K562 (cell line): ENCODE results near the gene TRIM4. TPM values are rescaled to one million over a fixed set of nuclear protein-coding genes. Genes with fewer than 3 reads are reported as not detected.
A peak's percentile ranks its signal among the peaks of the same experiment; 100 is the strongest.

Source experiments
- ATAC-seq: fragments of 200-7000 bp; cut with Tn5 transposase; 3 replicates; pipeline ENCODE4 v1.9.1; 2020; ENCODE audit warnings: moderate library complexity
- BruUV-seq: library from RNA; stranded (reverse); fragments of 400-500 nt; replicated peaks from 2 replicates; lab custom pipeline; 2021; lab: Mats Ljungman, UMichigan
- CTCF ChIA-PET: fragments of 300-600 bp; formaldehyde crosslinking; extraction: SDS; loops from one replicate; lab custom pipeline; 2021; ENCODE audit warnings: low intra/inter-chr PET ratio; lab: Yijun Ruan, JAX
- POLR2A ChIA-PET: fragments of 300-600, 350-650 bp; sonication (Branson Sonifier 250); formaldehyde crosslinking; extraction: SDS; loops from one replicate; lab custom pipeline; 2021; ENCODE audit warnings: antibody characterized with exemption, inconsistent platforms; lab: Yijun Ruan, JAX
- DNase-seq, 4 experiments: peaks; one replicate each; pipeline versions ENCODE4 v3.0.0 to v3.0.0-alpha.2; 2011 to 2018; ENCODE audit warnings: low spot score in 3 of 4, mixed read lengths in 3 of 4; ENCODE audit errors: extremely low read depth in 1 of 4
- FAIRE-seq: peaks from 2 replicates; lab custom pipeline; 2011; peaks lifted over from hg19 to GRCh38; lab: Jason Lieb, UNC
- H2AFZ ChIP-seq: 2 replicates; pipeline ENCODE4 v1.6.0; 2011; ENCODE audit warnings: low read depth, low read length, control low read depth, inconsistent platforms
- H3K27ac ChIP-seq: fragments of 200-600 bp; 3 replicates; pipeline ENCODE4 v1.8.0; 2011; ENCODE audit warnings: low read depth, mild to moderate bottlenecking, control low read depth, inconsistent platforms, low read length, moderate library complexity, mixed read lengths; ENCODE audit errors: extremely low read depth
- H3K27me3 ChIP-seq, 2 experiments: fragments of 300-600 bp in 1 of 2; 2 replicates in 1 of 2; 3 replicates in 1 of 2; pipeline versions ENCODE4 v1.6.0 to v1.8.0; 2011; ENCODE audit warnings: inconsistent platforms in 2 of 2, low read length in 2 of 2, mild to moderate bottlenecking in 1 of 2, mixed read lengths in 1 of 2, moderate library complexity in 1 of 2; ENCODE audit not compliant: control insufficient read depth in 2 of 2, insufficient read depth in 2 of 2
- H3K36me3 ChIP-seq: fragments of 300-600 bp; 3 replicates; pipeline ENCODE4 v1.8.0; 2011; ENCODE audit warnings: mild to moderate bottlenecking, low read length, inconsistent platforms; ENCODE audit not compliant: control insufficient read depth, insufficient read depth
- H3K4me1 ChIP-seq, 2 experiments: fragments of 200-600 bp in 1 of 2; replicated peaks in 1 of 2; 2 replicates in 1 of 2; 3 replicates in 1 of 2; pipeline versions ENCODE4 v1.5.1 to v1.8.0; 2011; ENCODE audit warnings: inconsistent platforms in 2 of 2, low read length in 2 of 2, mild to moderate bottlenecking in 1 of 2, mixed read lengths in 1 of 2, moderate library complexity in 1 of 2; ENCODE audit not compliant: control insufficient read depth in 2 of 2, insufficient read depth in 2 of 2
- H3K4me2 ChIP-seq: 2 replicates; pipeline ENCODE4 v1.6.1; 2011; ENCODE audit warnings: low read length, control low read depth, inconsistent platforms, mixed read lengths; ENCODE audit not compliant: insufficient read depth
- H3K4me3 ChIP-seq: fragments of 200-600 bp; sonication (generic), shearing (Covaris generic); 2 replicates; pipeline ENCODE4 v1.5.1; 2016; ENCODE audit warnings: control low read depth, inconsistent platforms
- H3K79me2 ChIP-seq: fragments of 200-600 bp; 3 replicates; pipeline ENCODE4 v1.8.0; 2011; ENCODE audit warnings: low read length, inconsistent platforms; ENCODE audit not compliant: control insufficient read depth, insufficient read depth
- H3K9ac ChIP-seq, 2 experiments: 2 replicates each; pipeline versions ENCODE4 v1.6.0 to v1.6.1; 2011; ENCODE audit warnings: low read depth in 2 of 2, low read length in 2 of 2, control low read depth in 1 of 2, inconsistent platforms in 1 of 2, mild to moderate bottlenecking in 1 of 2, mixed read lengths in 1 of 2; ENCODE audit not compliant: insufficient read depth in 1 of 2
- H3K9me1 ChIP-seq: one replicate; pipeline ENCODE4 v1.6.0; 2011; ENCODE audit warnings: inconsistent platforms, mild to moderate bottlenecking, low read length, moderate library complexity; ENCODE audit not compliant: control insufficient read depth, insufficient read depth
- H3K9me3 ChIP-seq: replicated peaks from 2 replicates; pipeline ENCODE4 v1.5.1; 2011; ENCODE audit warnings: low read depth, low read length, inconsistent platforms; ENCODE audit not compliant: control insufficient read depth, insufficient read depth
- H4K20me1 ChIP-seq: replicated peaks from 2 replicates; pipeline ENCODE4 v1.6.1; 2011; ENCODE audit warnings: low read length, inconsistent platforms, mixed read lengths; ENCODE audit not compliant: control insufficient read depth, insufficient read depth
- BRD9 ChIP-seq: fragments of 450-650 bp; IDR thresholded peaks from 2 replicates; pipeline ENCODE4 v1.6.1; 2018; ENCODE audit warnings: low read depth; ENCODE audit not compliant: partially characterized antibody
- CEBPB ChIP-seq: fragments of 450-650 bp; IDR thresholded peaks from 2 replicates; pipeline ENCODE4 v1.6.1; 2016; ENCODE audit warnings: missing genetic modification characterization, missing compliant biosample characterization
- CEBPG ChIP-seq, 3 experiments: fragments of 200-800 bp in 1 of 3; sonication (Bioruptor generic) in 1 of 3; sonication (generic) in 1 of 3; formaldehyde crosslinking in 1 of 3; IDR thresholded peaks in 2 of 3; conservative IDR thresholded peaks in 1 of 3; 2 replicates each; pipeline versions ENCODE4 v1.6.1 to v1.8.0; 2016 to 2022; ENCODE audit warnings: missing compliant biosample characterization in 2 of 3, missing genetic modification characterization in 2 of 3, mild to moderate bottlenecking in 1 of 3, missing genetic modification reagents in 1 of 3
- ZNF23 ChIP-seq: fragments of 250-450 bp; sonication (Bioruptor Pico); IDR thresholded peaks from 2 replicates; pipeline ENCODE4 v1.4.0; 2020; ENCODE audit warnings: mild to moderate bottlenecking
- WGBS: fragments of 100-300 bp; shearing (Covaris generic); methylation state at CpG from one replicate; pipeline ENCODE4 v1.1.6; 2016; ENCODE audit warnings: low coverage, mixed read lengths; ENCODE audit not compliant: insufficient coverage; ENCODE audit errors: missing lambda C conversion rate; 5-methylcytosine and 5-hydroxymethylcytosine counted together
- in situ Hi-C: fragments of 300-500 bp; cut with MboI; formaldehyde crosslinking; loops from 4 replicates; pipeline ENCODE4 v1.15.0; 2018; ENCODE audit warnings: inconsistent platforms, mixed read lengths
- intact Hi-C: fragments of 100-400 bp; cut with micrococcal nuclease; formaldehyde crosslinking; loops from 2 replicates; pipeline ENCODE4 v1.14.2; 2022
- polyA plus RNA-seq, 8 experiments: library from polyadenylated mRNA; depleted of rRNA in 4 of 8; stranded (reverse) in 5 of 8; unstranded in 3 of 8; fragments of >200 nt; fragmentation: Nextera tagmentation in 2 of 8; fragmentation: Illumina TruSeq in 1 of 8; extraction: Ambion mirVana in 2 of 8; extraction: Trizol in 1 of 8; gene quantifications; 2 replicates each; pipeline versions ENCODE4 v1.2.1 to v1.2.3, GENCODE V29; 2011 to 2014; ENCODE audit warnings: inconsistent platforms in 1 of 8, missing spikeins in 1 of 8
- total RNA-seq, 7 experiments: library from RNA; depleted of rRNA in 6 of 7; stranded (reverse); fragments of >200 nt in 6 of 7; fragmentation: Illumina TruSeq in 2 of 7; extraction: Trizol in 2 of 7; gene quantifications; 2 replicates each; pipeline versions ENCODE4 v1.2.1 to v1.2.3, GENCODE V29; 2011 to 2021; ENCODE audit warnings: low replicate concordance in 1 of 7
- TF ChIP-seq, protein P1 (sequence below): fragments of 250-450 bp; sonication (Bioruptor Pico); IDR thresholded peaks from 2 replicates; pipeline ENCODE4 v1.8.0; 2022; ENCODE audit warnings: inconsistent platforms, mild to moderate bottlenecking, moderate library complexity, borderline replicate concordance
- TF ChIP-seq, protein P2 (sequence below): sonication (generic); formaldehyde crosslinking; IDR thresholded peaks from 2 replicates; pipeline ENCODE4 v1.8.0; 2023; ENCODE audit warnings: missing genetic modification reagents, mild to moderate bottlenecking, borderline replicate concordance

Gene TRIM4
- total and polyA plus RNA-seq, 9 of the 15 experiments (the other 6 are each of a cell fraction or from before 2014, with no cell fraction given): 6.2 to 28.3 (median 22.4) TPM

DNA sequence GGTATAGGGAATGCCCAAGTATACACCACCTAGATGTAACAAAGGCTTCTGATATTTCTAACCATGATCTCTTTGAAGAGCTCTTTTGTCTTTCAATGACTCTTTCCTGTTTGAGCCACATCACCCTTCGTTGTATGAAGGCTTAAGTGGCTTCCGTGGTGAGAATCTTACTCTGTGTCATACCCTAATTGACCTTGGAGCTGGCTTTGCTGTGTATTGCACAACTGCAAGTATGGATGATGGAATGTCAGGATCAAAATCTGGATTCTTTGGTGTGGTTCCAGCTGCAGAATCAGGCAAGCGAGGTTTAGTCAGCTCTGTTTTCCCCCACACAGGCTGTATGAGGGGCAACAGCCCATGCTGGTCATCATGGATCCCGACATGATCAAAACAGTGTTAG lies 75.5 kb downstream of the TRIM4 start:
- no peak for FAIRE-seq

More for the DNA sequence above, 75.5 kb downstream of the TRIM4 start:
- WGBS: 52% methylated on average over 4 of the region's 4 CpGs
- POLR2A ChIA-PET: interaction anchor here (1.0 kb wide), 1 partner anchor 11 kb away, joined by 5 read pairs; no protein-coding TSS in a partner anchor
- Histone ChIP-seq H3K9ac (no peak overlapping the region), H4K20me1 (no peaks in the 10 kb centered on the region), H3K4me2 (no peak overlapping the region), H3K4me1 (peaks cover 0 to 17% of the 10 kb centered on the region in 2 experiments; a peak in 2 of 5 replicates), H3K27me3 (no peaks in the 10 kb centered on the region), H3K27ac (no peak overlapping the region), H3K9me1 (no peaks in the 10 kb centered on the region), H3K79me2 (no peaks in the 10 kb centered on the region), H3K9me3 (no peaks in the 10 kb centered on the region), H2AFZ (0 out of 2 replicates have a peak overlapping the region, but pooled peaks have one; percentile 11), H3K36me3 (no peaks in the 10 kb centered on the region), H3K4me3 (no peak overlapping the region)
- in situ Hi-C loops: no loop called here
- intact Hi-C loops: no loop called here
- no peak for ATAC-seq
- BruUV-seq: no TSS peak
- no peak for DNase-seq
- TF ChIP-seq CEBPG (CRISPR knock-in tag; IDR thresholded peaks at IDR 0.05) (no peak), CEBPG (tag; conservative IDR thresholded peaks at IDR 0.05 in 1 of 2, IDR thresholded peaks at IDR 0.05 in 1 of 2) (peak; percentile 33 to 77; a peak in 3 of 4 replicates), ZNF23 (CRISPR knock-in tag) (no peak), CEBPB (tag) (peak; percentile 71; the same call in 1 of the 2 replicates), BRD9 (no peak)
- TF ChIP-seq, protein P1, sequence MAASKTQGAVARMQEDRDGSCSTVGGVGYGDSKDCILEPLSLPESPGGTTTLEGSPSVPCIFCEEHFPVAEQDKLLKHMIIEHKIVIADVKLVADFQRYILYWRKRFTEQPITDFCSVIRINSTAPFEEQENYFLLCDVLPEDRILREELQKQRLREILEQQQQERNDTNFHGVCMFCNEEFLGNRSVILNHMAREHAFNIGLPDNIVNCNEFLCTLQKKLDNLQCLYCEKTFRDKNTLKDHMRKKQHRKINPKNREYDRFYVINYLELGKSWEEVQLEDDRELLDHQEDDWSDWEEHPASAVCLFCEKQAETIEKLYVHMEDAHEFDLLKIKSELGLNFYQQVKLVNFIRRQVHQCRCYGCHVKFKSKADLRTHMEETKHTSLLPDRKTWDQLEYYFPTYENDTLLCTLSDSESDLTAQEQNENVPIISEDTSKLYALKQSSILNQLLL (CRISPR knock-in tag): no peak
- TF ChIP-seq, protein P2, sequence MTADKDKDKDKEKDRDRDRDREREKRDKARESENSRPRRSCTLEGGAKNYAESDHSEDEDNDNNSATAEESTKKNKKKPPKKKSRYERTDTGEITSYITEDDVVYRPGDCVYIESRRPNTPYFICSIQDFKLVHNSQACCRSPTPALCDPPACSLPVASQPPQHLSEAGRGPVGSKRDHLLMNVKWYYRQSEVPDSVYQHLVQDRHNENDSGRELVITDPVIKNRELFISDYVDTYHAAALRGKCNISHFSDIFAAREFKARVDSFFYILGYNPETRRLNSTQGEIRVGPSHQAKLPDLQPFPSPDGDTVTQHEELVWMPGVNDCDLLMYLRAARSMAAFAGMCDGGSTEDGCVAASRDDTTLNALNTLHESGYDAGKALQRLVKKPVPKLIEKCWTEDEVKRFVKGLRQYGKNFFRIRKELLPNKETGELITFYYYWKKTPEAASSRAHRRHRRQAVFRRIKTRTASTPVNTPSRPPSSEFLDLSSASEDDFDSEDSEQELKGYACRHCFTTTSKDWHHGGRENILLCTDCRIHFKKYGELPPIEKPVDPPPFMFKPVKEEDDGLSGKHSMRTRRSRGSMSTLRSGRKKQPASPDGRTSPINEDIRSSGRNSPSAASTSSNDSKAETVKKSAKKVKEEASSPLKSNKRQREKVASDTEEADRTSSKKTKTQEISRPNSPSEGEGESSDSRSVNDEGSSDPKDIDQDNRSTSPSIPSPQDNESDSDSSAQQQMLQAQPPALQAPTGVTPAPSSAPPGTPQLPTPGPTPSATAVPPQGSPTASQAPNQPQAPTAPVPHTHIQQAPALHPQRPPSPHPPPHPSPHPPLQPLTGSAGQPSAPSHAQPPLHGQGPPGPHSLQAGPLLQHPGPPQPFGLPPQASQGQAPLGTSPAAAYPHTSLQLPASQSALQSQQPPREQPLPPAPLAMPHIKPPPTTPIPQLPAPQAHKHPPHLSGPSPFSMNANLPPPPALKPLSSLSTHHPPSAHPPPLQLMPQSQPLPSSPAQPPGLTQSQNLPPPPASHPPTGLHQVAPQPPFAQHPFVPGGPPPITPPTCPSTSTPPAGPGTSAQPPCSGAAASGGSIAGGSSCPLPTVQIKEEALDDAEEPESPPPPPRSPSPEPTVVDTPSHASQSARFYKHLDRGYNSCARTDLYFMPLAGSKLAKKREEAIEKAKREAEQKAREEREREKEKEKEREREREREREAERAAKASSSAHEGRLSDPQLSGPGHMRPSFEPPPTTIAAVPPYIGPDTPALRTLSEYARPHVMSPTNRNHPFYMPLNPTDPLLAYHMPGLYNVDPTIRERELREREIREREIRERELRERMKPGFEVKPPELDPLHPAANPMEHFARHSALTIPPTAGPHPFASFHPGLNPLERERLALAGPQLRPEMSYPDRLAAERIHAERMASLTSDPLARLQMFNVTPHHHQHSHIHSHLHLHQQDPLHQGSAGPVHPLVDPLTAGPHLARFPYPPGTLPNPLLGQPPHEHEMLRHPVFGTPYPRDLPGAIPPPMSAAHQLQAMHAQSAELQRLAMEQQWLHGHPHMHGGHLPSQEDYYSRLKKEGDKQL: no peak
- CTCF ChIA-PET: no interaction called here
